Retinal pigment epithelial cell (primary cell): ENCODE data around the gene RASL10B.

ENCODE experiments used
- DNase-seq: peaks from one replicate; pipeline ENCODE4 v3.0.0-alpha.2; 2010; ENCODE audit warnings: low read depth
- H3K4me3 ChIP-seq: 2 replicates; pipeline ENCODE4 v1.5.1; 2011; ENCODE audit warnings: mild to moderate bottlenecking, low read length, control low read depth, moderate library complexity
- CTCF ChIP-seq: conservative IDR thresholded peaks from 2 replicates; pipeline ENCODE4 v1.5.1; 2011; ENCODE audit warnings: low read depth, low read length, control low read depth, inconsistent platforms

RASL10B gene

GRCh38 chr17:35727635-35728034, 3.8 kb upstream of the RASL10B start:
- no peak for TF ChIP-seq CTCF
- DNase-seq = no peak
- H3K4me3 ChIP-seq = no peak overlapping the region

- no peak for TF ChIP-seq CTCF
- H3K4me3 ChIP-seq = no peak overlapping the region
- no peak for DNase-seq
Measured at GRCh38 chr17:35728551-35728950, 2.9 kb upstream of the RASL10B start.

- DNase-seq = no peak
- no peak for TF ChIP-seq CTCF
- H3K4me3 ChIP-seq = no peak overlapping the region
Measured at GRCh38 chr17:35729405-35729833, 2.0 kb upstream of the RASL10B start.

GRCh38 chr17:35730400-35731005, 936 bp upstream of the RASL10B start:
- no peak for TF ChIP-seq CTCF
- H3K4me3 ChIP-seq = no peak overlapping the region
- DNase-seq = no peak

GRCh38 chr17:35731917-35732805, 722 bp downstream of the RASL10B start:
- no peak for DNase-seq
- H3K4me3 ChIP-seq = peak overlapping the region; percentile 70
- no peak for TF ChIP-seq CTCF

GRCh38 chr17:35732806-35733136, 1.3 kb downstream of the RASL10B start:
- TF ChIP-seq CTCF = no peak
- no peak for DNase-seq
- H3K4me3 ChIP-seq = peak overlapping the region; percentile 70

GRCh38 chr17:35733366-35733765, 1.9 kb downstream of the RASL10B start:
- no peak for TF ChIP-seq CTCF
- DNase-seq = no peak
- H3K4me3 ChIP-seq = no peak overlapping the region
